Stimulated activated CD4-positive, alpha-beta T cell treated with anti-CD3 and anti-CD28 coated beads, Interleukin-1b, Interleukin-23, amount 100 ng/mL, for 1 hour (primary cell): ENCODE data around the gene LMNTD2.
A peak's percentile ranks its signal among the peaks of the same experiment; 100 is the strongest.

Experiments
- DNase-seq, 2 donors: peaks; one replicate each; pipeline ENCODE4 v3.0.0-alpha.2; 2020; ENCODE audit warnings: low read depth in 2 of 2

LMNTD2 gene

GRCh38 chr11:554428-555226 lies 5.9 kb downstream of the LMNTD2 start:
- peak; percentile 61 to 62 for DNase-seq

DNA sequence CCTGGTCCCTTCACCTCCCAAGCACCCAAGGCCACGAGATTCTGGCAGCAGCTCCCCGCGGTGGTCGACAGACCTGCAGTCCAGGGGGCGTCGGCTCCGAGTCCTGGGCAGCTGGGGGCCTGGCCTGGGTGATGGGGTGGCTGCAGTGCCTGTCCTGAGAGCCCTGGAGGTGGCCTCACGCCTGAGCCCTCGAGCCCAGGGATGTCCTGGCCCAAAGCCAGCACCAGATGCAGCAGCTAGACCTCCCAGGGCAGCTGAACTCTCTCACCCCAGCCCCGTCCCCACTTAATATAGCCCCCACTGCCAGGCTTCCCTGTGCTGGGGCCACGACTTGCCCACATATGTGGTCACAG lies 6.6 kb downstream of the LMNTD2 start:
- no peak for DNase-seq

GRCh38 chr11:553083-553987 lies 7.2 kb downstream of the LMNTD2 start:
- DNase-seq, result no peak

- DNase-seq, result no peak
Measured at GRCh38 chr11:551596-551995, 8.9 kb downstream of the LMNTD2 start.

DNA sequence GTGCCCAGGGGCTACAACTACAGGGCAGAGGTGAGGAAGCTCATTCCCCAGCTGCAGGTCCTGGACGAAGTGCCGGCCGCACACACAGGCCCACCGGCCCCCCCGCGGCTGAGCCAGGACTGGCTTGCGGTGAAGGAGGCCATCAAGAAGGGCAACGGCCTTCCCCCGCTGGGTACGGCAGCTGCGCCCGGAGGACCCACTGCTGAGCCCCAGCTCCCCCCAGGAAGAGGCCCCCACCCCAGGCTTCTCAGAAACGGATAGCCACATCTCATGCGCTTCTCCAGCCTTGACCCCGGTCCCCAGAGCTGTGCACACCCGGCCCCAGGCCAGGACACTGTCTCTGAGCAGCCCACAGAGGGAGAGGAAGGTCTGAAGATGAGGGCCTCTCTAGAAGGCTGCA lies 9.4 kb downstream of the LMNTD2 start:
- DNase-seq, result no peak

- DNase-seq, result no peak
Measured at GRCh38 chr11:550746-551085, 9.8 kb downstream of the LMNTD2 start.

- no peak for DNase-seq
Measured at GRCh38 chr11:550021-550745, 10.4 kb downstream of the LMNTD2 start.

DNA sequence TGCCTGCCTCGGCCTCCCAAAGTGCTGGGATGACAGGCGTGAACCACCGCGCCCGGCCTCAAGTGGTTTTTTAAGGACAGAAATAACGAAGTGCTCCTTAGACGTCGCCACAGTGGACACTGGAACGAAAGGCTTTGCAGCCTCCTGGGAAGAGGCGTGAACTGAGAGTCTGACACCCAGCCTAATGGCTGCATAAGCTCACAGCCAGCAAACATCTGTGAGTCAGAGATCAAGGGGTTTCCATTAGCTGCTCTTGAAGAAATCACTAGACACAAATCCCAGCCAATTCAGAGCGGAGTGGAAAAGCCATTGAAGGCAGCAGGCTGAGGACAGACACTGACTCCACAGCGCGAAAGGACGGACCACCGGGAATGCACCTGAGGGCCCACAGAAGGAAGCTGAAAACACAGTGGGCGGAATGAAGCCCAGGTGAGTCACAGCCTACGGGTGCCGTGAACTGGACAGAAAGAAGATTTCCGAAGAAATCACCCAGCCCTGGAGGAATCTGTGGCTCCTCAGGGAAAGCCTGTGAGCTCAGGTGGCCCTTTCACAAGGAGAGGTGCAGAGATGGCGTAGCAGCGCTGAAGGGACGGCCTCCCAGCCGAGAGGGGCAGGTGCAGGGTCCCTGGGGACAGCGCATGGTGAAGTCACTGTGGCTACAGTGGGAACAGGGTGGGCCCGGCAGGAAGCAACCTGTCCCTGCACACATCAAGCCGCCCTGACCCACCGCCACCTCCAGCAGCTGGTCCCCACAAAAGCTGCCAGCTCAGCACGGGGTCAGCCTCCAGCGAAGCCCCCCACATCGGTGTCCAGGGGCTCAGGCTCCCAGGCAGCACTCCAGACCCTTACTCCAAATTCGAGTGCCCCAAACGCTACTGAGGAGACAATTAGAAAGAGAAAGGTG lies 11.6 kb downstream of the LMNTD2 start:
- no peak for DNase-seq

DNA sequence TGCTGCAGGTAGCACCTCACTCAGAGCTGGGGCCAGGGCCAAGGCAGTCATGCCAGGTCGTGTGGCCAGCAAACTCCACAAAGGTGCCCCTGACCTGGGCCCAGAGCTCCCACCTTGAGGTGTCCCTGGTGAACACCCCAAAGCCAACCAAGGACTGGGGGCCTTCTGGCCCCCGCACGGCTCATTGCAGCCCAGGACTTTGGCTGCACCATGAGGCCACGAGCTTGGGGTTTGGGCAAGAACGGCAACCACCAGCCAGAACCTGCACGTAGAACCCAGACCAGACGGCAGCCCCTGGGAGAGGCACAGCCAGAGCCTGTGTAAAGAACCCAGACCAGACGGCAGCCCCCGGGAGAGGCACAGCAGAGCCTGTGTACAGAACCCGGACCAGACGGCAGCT lies 15.4 kb downstream of the LMNTD2 start:
- DNase-seq, result no peak

- DNase-seq, result no peak
Measured at GRCh38 chr11:544817-545166, 15.7 kb downstream of the LMNTD2 start.

DNA sequence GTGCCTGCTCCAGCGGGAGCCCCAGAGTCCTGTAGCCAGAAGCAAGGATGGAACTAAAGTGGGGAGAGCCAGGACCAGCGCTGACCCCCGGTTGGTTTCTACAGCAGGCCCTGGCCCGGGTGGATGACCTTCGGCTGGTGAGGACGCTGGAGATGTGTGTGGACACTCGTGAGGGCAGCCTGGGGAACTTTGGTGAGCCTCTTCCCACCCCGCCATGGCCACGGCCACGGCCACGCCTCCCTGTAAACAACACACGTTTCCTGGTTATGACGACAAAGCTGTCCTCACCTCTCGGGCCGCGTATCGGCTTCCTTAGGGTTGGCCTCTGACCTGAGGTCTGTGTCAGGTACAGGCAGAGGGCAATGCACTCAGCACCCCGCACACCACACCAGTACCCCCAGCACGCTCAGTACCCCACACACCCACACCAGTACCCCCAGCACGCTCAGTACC lies 19.1 kb downstream of the LMNTD2 start:
- no peak for DNase-seq

DNA sequence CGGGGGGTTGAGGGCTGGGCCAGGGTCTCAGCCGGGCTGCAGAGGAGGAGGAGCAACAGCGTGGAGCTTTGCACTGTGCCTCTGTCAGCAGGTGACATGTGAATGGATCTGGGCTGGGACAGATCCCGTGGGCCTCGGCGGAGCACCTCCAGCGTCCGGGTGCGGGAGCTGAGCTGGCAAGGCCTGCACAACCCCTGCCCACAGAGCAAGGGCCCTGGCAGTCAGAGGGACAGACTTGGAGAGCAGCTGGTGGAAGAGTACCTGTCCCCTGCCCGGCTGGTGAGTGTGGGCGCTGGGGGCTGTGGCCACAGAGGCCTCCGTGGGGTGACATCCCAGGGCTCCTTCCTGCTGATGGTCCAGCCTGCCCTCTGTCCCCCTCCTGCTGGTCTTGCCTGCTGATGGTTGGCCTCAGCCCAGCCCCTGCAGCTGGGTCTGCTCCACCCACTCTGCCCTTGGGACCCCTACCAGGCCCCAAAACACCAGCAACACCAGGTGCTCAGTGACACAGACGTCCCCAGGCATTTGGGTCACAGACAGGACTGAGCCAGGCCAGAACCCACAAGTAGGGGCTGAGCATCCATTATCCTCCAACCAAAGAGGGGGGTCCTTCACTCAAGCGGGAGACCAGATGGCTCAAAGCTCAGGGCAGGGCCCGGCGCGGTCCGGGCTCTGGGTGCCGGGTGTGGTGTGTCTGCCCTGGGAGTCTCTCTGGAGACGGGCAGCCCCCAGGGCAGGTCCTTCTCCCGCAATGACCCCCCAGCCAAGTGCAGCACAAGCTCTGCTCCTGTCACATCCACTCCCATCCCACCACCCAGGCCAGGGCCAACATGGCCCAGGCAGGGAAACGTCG lies 19.7 kb downstream of the LMNTD2 start:
- no peak for DNase-seq

DNA sequence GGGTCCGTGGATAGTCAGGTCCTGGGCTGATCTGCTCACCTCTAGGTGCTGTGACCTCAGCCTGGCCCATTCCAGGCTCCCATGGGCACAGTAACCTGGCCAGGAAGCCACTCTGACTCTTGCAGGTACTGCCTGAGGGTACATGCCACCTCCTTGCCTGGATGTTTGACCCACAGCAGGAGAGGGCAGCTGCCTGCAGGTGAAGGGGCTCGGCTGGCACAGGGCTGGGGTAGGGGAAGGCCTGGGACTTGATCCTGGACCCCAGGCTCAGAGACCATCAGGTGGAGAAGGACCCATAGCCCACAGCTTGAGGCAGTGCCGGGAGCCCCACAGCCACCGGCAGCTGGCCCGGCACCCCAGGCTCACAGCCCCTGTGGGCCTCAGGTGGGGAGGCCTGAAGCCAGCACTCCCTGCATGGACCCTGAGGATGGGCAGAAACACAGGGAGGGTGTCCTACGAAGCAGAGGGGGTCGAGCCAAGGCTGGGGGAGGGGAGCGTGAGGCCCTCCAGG lies 20.5 kb downstream of the LMNTD2 start:
- no peak for DNase-seq

- DNase-seq, result no peak
Measured at GRCh38 chr11:538431-539051, 22.0 kb downstream of the LMNTD2 start.

DNA sequence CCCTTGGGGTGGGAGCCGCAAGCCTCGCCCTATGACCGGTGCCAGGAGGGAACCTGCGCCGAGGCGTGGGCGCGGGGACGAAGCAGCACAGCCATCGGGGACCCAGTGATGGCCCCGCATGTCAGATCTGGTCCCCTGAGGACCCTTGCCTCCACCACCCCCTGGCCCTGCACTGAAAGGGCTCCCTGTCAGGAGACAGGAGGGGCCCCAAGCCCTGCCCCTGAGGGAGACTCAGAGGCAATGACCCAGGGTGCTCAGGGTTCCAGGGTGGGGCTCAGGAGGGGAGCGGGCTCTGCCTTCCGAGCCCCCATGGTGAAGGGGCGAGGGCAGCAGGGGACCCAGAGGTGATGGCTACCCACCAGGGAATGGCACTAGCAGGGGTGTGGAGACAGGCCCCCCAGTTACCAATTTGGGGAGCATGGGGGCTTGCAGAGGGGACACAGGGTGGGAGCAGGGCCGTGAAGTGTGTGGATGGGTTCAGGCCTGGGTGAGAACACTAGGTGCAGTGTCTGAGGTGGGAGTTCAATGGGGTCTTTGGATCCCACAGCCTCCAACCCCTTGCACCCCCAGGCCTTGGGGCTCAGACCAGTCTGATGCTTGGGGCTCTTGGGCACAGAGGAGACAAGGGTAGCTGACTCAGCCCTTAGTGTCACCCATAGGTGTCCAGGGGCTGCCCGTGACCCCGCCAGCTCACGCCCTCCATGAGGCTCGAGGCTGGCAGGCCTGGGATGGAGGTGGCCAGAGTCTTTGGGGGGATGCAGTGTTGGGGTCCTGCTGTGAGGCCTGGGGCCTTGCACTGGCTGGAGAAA lies 22.7 kb downstream of the LMNTD2 start:
- no peak for DNase-seq

DNA sequence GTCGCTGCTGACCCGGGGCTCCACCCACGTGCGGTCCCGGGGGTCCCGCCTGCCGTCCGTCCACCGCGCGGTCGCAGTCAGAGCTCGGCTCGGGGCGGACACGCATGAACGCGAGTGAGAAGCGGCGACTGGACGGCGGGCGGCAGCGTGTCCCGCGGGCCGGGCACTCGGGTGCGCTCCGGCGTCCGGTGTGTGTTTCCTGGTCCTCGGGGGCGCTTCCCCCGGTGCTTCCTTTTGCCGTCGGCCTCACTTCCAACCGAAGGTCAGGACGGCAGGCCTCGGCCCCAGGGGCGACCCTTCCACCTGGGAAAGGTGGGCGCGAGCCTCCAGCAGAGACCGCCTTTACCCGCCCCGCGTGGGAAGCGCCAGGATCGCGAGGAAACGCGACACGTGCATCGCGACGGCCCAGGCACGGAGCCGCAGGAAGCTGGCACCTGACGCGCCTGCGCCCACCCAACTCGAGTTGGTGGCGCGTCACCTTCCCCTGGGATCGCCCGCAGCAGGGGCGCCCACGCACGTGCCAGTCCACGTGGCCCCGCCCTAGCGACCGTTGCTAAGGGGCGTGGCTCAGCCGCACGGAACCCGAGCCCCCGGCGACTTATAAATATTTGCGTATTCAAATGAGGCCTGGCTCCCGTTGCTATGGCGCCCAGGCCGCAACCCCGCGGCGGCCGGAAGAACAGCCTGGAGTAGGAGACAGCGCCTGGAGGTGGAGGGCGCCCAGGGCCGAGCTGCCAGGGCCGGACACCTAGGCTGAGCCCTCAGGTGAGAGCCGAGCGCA lies 23.5 kb downstream of the LMNTD2 start, which contains the start of gene LRRC56:
LRRC56 (plus strand) TSS at position 687 of the 781 bp plus-strand sequence. CDS start 3,158 bp downstream, outside the sequence.
- peak; percentile 77 to 87 for DNase-seq

DNA sequence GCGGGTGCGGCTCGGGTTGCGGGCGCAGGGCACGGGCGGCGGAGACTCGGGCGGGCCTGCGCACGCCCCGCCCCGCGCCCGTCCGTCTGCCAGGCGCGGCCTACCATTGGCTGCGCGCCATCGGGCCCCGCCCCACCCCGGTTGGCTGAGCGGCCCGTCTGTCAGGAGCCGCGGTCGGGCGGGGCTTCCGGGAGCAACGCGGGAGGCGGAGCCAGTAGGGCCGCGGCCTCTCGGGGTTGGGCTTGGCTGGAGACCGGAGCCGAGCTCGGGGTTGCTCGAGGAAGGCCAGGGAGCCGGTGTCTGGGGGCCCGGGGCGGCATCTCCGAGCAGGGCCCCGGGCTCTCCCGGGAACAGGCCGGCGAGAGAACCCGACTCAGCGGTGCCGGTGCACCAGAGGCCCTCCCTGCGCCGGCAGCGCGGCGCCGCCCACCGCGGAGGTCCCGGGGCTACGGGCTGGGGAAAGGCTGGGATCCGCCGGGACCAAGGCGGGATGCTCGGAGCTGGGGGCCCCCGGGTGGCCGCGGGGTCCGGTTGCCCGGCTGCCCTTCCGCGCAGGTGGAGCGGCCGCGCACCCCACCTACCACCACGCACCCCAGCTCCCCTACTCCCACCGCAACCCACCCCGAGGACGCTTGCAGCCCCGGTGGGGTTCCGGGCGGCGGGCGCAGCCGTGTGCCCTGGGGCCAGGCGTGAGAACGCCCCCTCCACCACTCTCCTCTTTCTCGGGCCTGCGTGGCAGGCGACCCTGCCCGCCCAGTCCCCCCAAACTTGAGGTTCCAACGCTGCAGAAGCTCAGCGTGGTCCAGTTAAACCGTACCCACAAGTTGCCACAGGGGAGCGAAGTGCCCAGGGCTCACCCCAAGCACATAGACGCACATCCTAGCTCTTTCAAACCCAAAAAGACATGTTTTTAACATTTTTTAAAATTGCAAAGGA lies 24.8 kb downstream of the LMNTD2 start, which contains the start of gene HRAS:
HRAS (minus strand) TSS at position 58 of the 936 bp plus-strand sequence.
- peak; percentile 93 to 95 for DNase-seq
